NT2/D1 (cell line): Measurements from ENCODE around the gene MRPS6.

Source experiments
- SUZ12 ChIP-seq: IDR thresholded peaks from 2 replicates; pipeline ENCODE4 v1.6.1; 2011; ENCODE audit not compliant: insufficient read length, insufficient read depth; ENCODE audit errors: extremely low read depth
- YY1 ChIP-seq: IDR thresholded peaks from 2 replicates; pipeline ENCODE4 v1.6.1; 2011; ENCODE audit not compliant: insufficient read length, insufficient read depth

DNA sequence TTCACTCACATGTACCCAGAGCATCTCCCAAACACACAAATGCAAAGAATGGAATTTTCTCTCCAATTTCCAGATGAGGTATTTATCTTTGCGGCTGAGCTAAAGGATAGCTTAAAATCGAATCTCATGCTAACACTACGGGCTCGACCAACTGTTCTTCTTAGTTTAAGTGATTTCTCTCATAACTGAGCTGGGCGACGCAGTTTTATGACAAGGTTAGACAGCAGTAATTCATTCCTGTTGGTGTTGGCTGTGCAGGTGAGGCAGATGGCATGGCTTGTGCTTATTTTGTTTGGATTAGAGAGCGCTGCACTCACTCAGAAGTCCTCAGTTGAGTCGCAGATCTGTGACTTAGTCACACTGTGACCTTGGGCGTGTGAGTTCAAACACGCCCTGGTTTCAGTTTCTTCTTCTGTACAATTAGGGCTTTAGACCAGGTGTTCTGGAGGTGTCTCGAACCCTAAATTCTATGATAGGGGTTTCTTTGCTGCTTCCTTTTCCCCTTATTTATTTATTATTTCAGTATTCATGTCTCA lies 41.5 kb upstream of the MRPS6 start:
- TF ChIP-seq YY1 (no peak), SUZ12 (no peak)
